ENCODE results near the gene MCM3.
A peak's percentile ranks its signal among the peaks of the same experiment; 100 is the strongest.

MCM3 gene

GRCh38 chr6:52301326-52301725 is 16.8 kb upstream of the MCM3 start:
- DNase-seq = no peak

GRCh38 chr6:52300489-52300931 is 16.0 kb upstream of the MCM3 start:
- no peak for DNase-seq

DNA sequence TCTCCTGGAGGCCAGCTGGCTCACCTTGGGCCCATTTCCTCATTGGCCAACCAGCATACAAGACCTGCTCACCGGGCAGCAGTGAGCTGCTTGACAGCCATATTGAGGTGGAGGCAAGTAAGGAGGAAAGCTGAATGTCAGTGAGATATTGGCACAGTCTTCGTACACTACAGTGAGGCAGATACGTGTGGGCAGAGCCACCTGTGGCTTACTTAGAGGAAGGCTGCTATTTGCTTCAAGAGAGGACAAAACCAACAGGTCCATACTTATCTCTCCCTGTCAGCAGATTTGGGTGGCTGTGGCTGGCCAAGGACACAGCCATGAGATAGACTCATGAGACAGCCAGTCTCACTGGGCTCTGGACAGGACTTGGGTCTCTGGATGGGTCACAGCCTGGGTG is 15.1 kb upstream of the MCM3 start:
- DNase-seq = no peak

DNA sequence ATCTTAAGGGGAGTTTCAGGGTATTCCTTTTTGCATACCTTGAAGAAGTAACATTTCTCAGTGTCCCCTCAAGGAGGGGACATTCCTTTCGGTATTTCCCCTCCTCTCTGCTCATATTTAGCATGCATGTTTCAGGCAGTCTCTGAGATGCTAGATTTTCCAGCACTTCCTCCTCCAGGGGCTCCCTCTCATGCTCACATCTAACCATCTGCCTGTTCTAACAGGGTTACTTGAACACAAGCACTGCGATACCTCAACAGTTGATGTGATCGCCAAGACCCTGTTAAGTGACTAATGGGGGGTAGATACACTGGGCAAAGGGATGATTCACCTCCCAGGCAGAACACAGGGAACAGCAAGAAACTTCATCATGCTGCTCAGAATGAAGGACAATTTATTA is 12.9 kb upstream of the MCM3 start:
- DNase-seq = no peak

DNA sequence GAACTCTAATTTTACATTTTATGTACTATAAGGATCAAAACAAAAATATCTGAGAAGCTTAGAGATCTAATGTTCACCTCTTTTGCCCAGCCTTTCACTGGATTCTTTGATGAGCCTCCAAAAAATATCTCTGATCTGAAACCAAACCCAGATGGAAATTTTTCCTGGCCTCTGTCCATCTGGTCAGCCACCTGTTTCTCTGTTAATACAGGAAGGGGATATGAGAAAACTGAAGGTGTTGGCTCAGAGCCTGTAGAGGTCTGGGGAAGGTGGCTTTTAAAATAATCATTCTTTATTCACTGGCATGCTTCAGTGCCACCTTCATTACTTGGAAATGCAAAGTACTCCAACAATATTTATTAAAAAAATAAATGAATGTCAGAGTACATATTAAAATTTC is 8.5 kb upstream of the MCM3 start:
- peak; percentile 58 for DNase-seq

GRCh38 chr6:52288841-52289240 is 4.3 kb upstream of the MCM3 start:
- no peak for DNase-seq

DNA sequence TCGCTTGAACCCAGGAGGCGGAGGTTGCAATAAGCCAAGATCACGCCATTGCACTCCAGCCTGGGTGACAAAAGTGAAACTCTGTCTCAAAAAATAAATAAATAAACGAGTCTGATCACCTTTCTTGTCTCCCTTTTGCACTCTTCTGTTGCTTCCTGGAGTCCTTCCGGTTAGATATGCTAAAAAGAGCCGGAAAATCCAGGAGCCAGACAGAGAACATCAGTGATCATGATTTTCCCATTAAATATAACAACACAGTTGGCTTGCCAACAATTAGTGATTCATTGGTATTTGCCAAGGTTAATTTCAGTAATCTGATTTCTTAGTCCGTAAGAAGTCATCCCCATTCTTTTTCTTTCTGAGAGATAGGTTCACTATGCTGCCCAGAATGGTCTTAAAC is 3.7 kb upstream of the MCM3 start:
- DNase-seq = no peak

GRCh38 chr6:52286798-52287432 is 2.4 kb upstream of the MCM3 start:
- DNase-seq = peak; percentile 85

DNA sequence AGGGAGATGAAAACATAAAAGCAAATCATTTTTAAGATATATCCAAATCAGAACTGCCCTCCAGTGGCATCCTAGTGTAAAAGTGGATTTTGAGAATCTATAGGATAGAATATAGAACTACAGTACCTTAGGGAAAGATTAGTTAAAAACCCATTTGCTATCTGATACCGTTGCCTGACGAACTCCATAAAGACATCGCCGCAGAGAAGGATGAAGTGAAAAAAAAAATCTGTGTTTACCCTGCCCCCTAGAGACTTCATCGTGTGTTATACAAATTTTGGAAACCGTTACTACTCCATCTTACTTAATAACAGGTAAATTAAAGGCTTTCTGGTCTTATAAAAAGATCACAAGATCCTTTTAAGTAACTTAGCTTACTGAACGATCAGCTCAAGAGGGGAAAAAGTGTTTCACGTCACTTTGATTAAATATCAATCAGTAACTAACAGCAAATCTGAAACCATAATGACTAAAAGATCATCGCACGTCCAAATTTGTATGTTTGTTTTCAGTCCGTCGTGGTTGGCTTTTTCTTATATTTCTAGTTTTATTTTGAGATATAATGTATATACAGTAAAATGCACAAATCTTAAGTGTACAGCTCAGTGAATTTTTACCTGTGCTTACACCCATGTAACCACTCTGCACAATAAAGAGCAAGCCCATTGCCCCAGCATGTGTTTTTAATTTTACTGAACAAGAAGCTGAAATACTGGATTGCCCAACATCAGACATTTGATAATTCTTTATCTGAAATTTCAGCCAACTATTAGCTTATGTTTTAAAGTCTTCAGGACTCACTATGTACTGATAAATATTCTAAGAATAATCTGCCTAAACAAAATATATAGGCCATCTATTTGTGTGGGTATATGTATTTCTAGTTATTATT is 881 bp upstream of the MCM3 start:
- DNase-seq = peak; percentile 77

GRCh38 chr6:52284131-52284459 is 447 bp downstream of the MCM3 start:
- peak; percentile 88 for DNase-seq

- peak; percentile 14 for DNase-seq
Measured at GRCh38 chr6:52283111-52283510, 1.4 kb downstream of the MCM3 start.

GRCh38 chr6:52276130-52276529 is 8.4 kb downstream of the MCM3 start:
- DNase-seq = no peak

- DNase-seq = no peak
Measured at GRCh38 chr6:52271852-52272460, 12.6 kb downstream of the MCM3 start.

DNA sequence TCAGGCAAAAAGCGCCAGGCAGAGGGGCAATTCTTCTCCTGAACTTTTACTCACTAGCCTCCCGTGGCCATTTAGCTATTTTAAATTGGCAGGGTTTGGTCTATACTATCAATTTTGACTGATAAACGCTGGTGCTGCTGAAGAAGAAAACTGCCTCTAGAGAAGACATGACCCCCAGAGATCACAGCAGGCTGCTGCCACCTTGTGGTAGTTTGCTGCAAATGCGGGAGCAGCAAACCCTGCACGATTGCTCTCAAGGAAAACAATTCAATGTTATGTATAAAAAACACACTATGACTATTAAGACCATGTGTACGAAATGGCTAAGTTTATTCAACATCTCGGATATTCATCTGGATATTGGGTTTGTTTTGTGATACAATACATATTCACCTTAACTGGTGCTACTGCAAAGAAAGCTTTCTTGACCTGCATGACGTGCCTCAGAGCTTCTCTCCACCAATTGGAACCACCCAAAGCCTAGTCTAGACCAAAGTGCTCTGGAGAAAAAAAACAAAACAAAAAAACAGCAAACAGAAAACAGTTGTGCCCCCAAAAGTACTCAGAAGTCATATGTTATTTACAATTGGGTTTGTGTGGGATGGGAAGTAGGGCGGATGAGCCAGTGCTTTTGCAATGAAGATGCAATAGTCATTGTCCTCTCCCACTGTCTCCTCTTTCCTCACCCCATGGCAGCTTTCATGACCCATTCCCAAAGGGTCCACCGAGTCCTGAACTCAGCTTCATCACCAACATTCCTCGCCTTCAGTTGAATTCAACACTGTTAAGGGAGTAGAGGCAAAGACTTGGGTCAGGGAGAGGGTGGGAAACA is 20.6 kb downstream of the MCM3 start:
- peak; percentile 74 for DNase-seq

- no peak for DNase-seq
Measured at GRCh38 chr6:52262620-52263344, 21.8 kb downstream of the MCM3 start.

DNA sequence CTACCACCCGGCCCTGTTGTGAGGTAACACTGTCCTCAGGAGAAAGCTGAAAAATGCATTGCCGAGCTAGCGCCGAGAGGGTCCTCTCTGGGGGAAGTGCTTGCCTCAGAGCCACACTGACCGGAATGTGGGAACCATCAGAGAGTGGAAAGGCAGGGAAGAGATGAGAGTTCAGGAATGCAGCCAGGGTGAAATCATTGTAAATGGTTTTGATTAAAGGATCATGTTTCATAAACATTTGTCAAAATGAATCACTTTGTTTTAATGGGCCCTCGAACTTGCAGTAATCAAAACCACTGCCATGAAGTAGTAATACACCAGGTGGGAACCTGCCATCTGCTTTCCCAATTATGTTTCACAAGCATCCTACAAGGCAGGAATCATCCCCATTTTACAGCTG is 23.3 kb downstream of the MCM3 start:
- no peak for DNase-seq

GRCh38 chr6:52260634-52261033 is 23.9 kb downstream of the MCM3 start:
- no peak for DNase-seq

GRCh38 chr6:52255434-52255833 is 29.1 kb downstream of the MCM3 start:
- no peak for DNase-seq

- no peak for DNase-seq
Measured at GRCh38 chr6:52254731-52255378, 29.7 kb downstream of the MCM3 start.

GRCh38 chr6:52253494-52253893 is 31.0 kb downstream of the MCM3 start:
- no peak for DNase-seq

GRCh38 chr6:52251113-52251512 is 33.4 kb downstream of the MCM3 start:
- no peak for DNase-seq

GRCh38 chr6:52249078-52249477 is 35.5 kb downstream of the MCM3 start:
- DNase-seq = no peak
